Panc1 (cell line): Measurements from ENCODE around the gene PCCA.

Source experiments
- POLR2AphosphoS5 ChIP-seq: IDR thresholded peaks from 2 replicates; pipeline ENCODE4 v1.6.1; 2012; ENCODE audit warnings: mild to moderate bottlenecking, low read depth, low read length, moderate library complexity
- SIN3A ChIP-seq: IDR thresholded peaks from 2 replicates; pipeline ENCODE4 v1.6.1; 2012; ENCODE audit warnings: low read depth, mild to moderate bottlenecking, low read length, moderate library complexity, borderline replicate concordance; ENCODE audit not compliant: insufficient read depth
- TCF7L2 ChIP-seq: IDR thresholded peaks from 2 replicates; pipeline ENCODE4 v1.6.1; 2011; ENCODE audit warnings: mild to moderate bottlenecking, low read depth, low read length, inconsistent platforms
- TF ChIP-seq, protein P1 (sequence below): fragments of 450-650 bp; IDR thresholded peaks from 2 replicates; pipeline ENCODE4 v1.5.1; 2017; ENCODE audit warnings: mild to moderate bottlenecking

DNA sequence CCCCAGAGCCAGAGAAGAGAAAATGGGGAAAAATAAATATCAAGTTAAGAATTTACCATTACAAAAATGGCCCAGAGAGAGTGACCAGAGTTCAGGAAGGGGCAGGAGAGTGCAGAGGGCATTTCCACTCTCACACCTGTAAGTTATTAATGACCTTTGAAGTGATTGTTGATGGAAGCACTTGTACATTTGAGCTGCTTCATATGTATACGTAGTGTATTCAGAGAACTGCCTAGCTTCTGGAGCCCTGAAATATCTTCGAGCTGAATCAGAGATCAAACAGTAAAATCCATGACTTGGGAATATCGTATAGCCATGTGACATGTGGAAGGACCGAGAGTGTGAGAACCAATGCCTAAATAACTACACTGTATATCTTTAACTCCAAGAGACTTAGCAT is 49.2 kb upstream of the PCCA start:
- TF ChIP-seq, protein P1, sequence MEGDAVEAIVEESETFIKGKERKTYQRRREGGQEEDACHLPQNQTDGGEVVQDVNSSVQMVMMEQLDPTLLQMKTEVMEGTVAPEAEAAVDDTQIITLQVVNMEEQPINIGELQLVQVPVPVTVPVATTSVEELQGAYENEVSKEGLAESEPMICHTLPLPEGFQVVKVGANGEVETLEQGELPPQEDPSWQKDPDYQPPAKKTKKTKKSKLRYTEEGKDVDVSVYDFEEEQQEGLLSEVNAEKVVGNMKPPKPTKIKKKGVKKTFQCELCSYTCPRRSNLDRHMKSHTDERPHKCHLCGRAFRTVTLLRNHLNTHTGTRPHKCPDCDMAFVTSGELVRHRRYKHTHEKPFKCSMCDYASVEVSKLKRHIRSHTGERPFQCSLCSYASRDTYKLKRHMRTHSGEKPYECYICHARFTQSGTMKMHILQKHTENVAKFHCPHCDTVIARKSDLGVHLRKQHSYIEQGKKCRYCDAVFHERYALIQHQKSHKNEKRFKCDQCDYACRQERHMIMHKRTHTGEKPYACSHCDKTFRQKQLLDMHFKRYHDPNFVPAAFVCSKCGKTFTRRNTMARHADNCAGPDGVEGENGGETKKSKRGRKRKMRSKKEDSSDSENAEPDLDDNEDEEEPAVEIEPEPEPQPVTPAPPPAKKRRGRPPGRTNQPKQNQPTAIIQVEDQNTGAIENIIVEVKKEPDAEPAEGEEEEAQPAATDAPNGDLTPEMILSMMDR, result no peak
- TF ChIP-seq POLR2AphosphoS5 (no peak), TCF7L2 (no peak), SIN3A (no peak)
